GM23338 (cell line): ENCODE data around the gene TPO. TPM values are rescaled to one million over a fixed set of nuclear protein-coding genes. Genes with fewer than 3 reads are reported as not detected.

Experiments used
- ATAC-seq: fragments of 200-7000 bp; cut with Tn5 transposase; 3 replicates; pipeline ENCODE4 v1.9.1; 2020
- DNase-seq: peaks from one replicate; pipeline ENCODE4 v3.0.0-alpha.2; 2015; ENCODE audit warnings: low spot score
- H2AFZ ChIP-seq: fragments of 200-600 bp; sonication (generic); 2 replicates; pipeline ENCODE4 v1.8.0; 2016; ENCODE audit warnings: antibody characterized with exemption, mild to moderate bottlenecking, moderate library complexity
- H3F3A ChIP-seq: fragments of 200-600 bp; sonication (generic); replicated peaks from 2 replicates; pipeline ENCODE4 v1.8.0; 2017; ENCODE audit warnings: antibody characterized with exemption, mixed run types, low read depth
- H3K27ac ChIP-seq: fragments of 200-600 bp; sonication (generic); 2 replicates; pipeline ENCODE4 v1.6.1; 2016; ENCODE audit warnings: low read depth
- H3K27me3 ChIP-seq: fragments of 200-600 bp; sonication (generic); 2 replicates; pipeline ENCODE4 v1.8.0; 2016; ENCODE audit warnings: mild to moderate bottlenecking, mixed run types, moderate library complexity; ENCODE audit not compliant: insufficient read depth
- H3K36me3 ChIP-seq: fragments of 200-600 bp; sonication (generic); 2 replicates; pipeline ENCODE4 v1.8.0; 2016; ENCODE audit warnings: mild to moderate bottlenecking; ENCODE audit not compliant: insufficient read depth
- H3K4me1 ChIP-seq: fragments of 200-600 bp; sonication (generic); 2 replicates; pipeline ENCODE4 v1.8.0; 2016; ENCODE audit warnings: mild to moderate bottlenecking, moderate library complexity; ENCODE audit not compliant: insufficient read depth
- H3K4me2 ChIP-seq: fragments of 200-600 bp; sonication (generic); 2 replicates; pipeline ENCODE4 v1.7.1; 2017; ENCODE audit warnings: mixed run types
- H3K4me3 ChIP-seq: fragments of 200-600 bp; sonication (generic); 2 replicates; pipeline ENCODE4 v1.6.1; 2016; ENCODE audit warnings: mixed run types
- H3K79me2 ChIP-seq: fragments of 200-600 bp; sonication (generic); replicated peaks from 2 replicates; pipeline ENCODE4 v1.8.0; 2017; ENCODE audit warnings: mild to moderate bottlenecking; ENCODE audit not compliant: insufficient read depth
- H3K9me2 ChIP-seq: fragments of 200-600 bp; sonication (generic); 2 replicates; pipeline ENCODE4 v1.8.0; 2017; ENCODE audit not compliant: insufficient read depth
- H4K20me1 ChIP-seq: fragments of 200-600 bp; sonication (generic); replicated peaks from 2 replicates; pipeline ENCODE4 v1.8.0; 2017; ENCODE audit warnings: mild to moderate bottlenecking; ENCODE audit not compliant: insufficient read depth
- H3K27ac Mint-ChIP-seq: 2 replicates; pipeline ENCODE4 v1.8.0; 2020; ENCODE audit warnings: inconsistent platforms, mild to moderate bottlenecking, moderate library complexity, mixed read lengths
- H3K27me3 Mint-ChIP-seq: 3 replicates; pipeline ENCODE4 v1.8.0; 2022; ENCODE audit warnings: low read depth, mild to moderate bottlenecking, moderate library complexity, mixed read lengths, inconsistent platforms; ENCODE audit not compliant: insufficient read depth, poor library complexity
- H3K36me3 Mint-ChIP-seq: 3 replicates; pipeline ENCODE4 v1.8.0; 2021; ENCODE audit warnings: low read depth, mild to moderate bottlenecking, inconsistent platforms, moderate library complexity, mixed read lengths
- H3K4me1 Mint-ChIP-seq: 3 replicates; pipeline ENCODE4 v1.8.0; 2020; ENCODE audit warnings: mild to moderate bottlenecking, inconsistent platforms, mixed read lengths
- H3K4me3 Mint-ChIP-seq: 3 replicates; pipeline ENCODE4 v1.8.0; 2021; ENCODE audit warnings: moderate library complexity, mild to moderate bottlenecking, inconsistent platforms, mixed read lengths
- H3K9me3 Mint-ChIP-seq: 3 replicates; pipeline ENCODE4 v1.8.0; 2020; ENCODE audit warnings: moderate library complexity, mild to moderate bottlenecking, inconsistent platforms, mixed read lengths
- CREB1 ChIP-seq: fragments of 250-450 bp; sonication (Bioruptor Pico); IDR thresholded peaks from 2 replicates; pipeline ENCODE4 v1.5.0; 2020; ENCODE audit warnings: low read depth, mild to moderate bottlenecking, moderate library complexity
- CTCF ChIP-seq, 2 experiments: fragments of 200-600 bp in 1 of 2; sonication (generic) in 1 of 2; conservative IDR thresholded peaks; 2 replicates each; pipeline versions ENCODE4 v1.5.1 to v1.6.1; 2016 to 2017; ENCODE audit warnings: antibody characterized with exemption in 2 of 2, low read depth in 2 of 2, mild to moderate bottlenecking in 2 of 2, moderate library complexity in 1 of 2
- ETS1 ChIP-seq: IDR thresholded peaks from 2 replicates; pipeline ENCODE4 v1.6.1; 2016; ENCODE audit warnings: antibody characterized with exemption
- EZH2 ChIP-seq: fragments of 200-600 bp; sonication (generic); IDR thresholded peaks from one replicate; pipeline ENCODE4 v1.8.0; 2017; ENCODE audit warnings: antibody characterized with exemption, mild to moderate bottlenecking, low read depth; ENCODE audit not compliant: unreplicated experiment
- EZH2phosphoT487 ChIP-seq: fragments of 200-600 bp; sonication (generic); IDR thresholded peaks from one replicate; pipeline ENCODE4 v1.8.1; 2018; ENCODE audit warnings: antibody characterized with exemption; ENCODE audit not compliant: unreplicated experiment
- JUNB ChIP-seq: IDR thresholded peaks from one replicate; pipeline ENCODE4 v1.6.1; 2016; ENCODE audit warnings: antibody characterized with exemption; ENCODE audit not compliant: unreplicated experiment
- NANOG ChIP-seq: IDR thresholded peaks from 2 replicates; pipeline ENCODE4 v1.6.1; 2016; ENCODE audit warnings: antibody characterized with exemption, borderline replicate concordance
- POLR2AphosphoS5 ChIP-seq: IDR thresholded peaks from 2 replicates; pipeline ENCODE4 v1.6.1; 2016; ENCODE audit warnings: antibody characterized with exemption, low read depth
- REST ChIP-seq: IDR thresholded peaks from one replicate; pipeline ENCODE4 v1.6.1; 2018; ENCODE audit warnings: antibody characterized with exemption; ENCODE audit not compliant: unreplicated experiment
- STAT1 ChIP-seq: IDR thresholded peaks from one replicate; pipeline ENCODE4 v1.6.1; 2016; ENCODE audit warnings: antibody characterized with exemption; ENCODE audit not compliant: unreplicated experiment
- ZNF114 ChIP-seq: fragments of 250-450 bp; sonication (Bioruptor Pico); IDR thresholded peaks from 2 replicates; pipeline ENCODE4 v1.5.0; 2020; ENCODE audit warnings: mild to moderate bottlenecking, moderate library complexity
- ZNF331 ChIP-seq: fragments of 250-450 bp; sonication (Bioruptor Pico); IDR thresholded peaks from 2 replicates; pipeline ENCODE4 v1.5.0; 2020; ENCODE audit warnings: low read depth, mild to moderate bottlenecking, moderate library complexity
- ZNF462 ChIP-seq: fragments of 250-450 bp; sonication (Bioruptor Pico); IDR thresholded peaks from 2 replicates; pipeline ENCODE4 v1.5.0; 2020; ENCODE audit warnings: mild to moderate bottlenecking, moderate library complexity
- polyA plus RNA-seq: library from polyadenylated mRNA; unstranded; fragments of >200 nt; fragmentation: Nextera tagmentation; extraction: Ambion mirVana; gene quantifications from 2 replicates; pipeline ENCODE4 v1.2.1, GENCODE V29; 2016
- total RNA-seq: library from RNA; depleted of rRNA; stranded (reverse); fragments of >200 nt; shearing (Covaris generic); gene quantifications from 2 replicates; pipeline ENCODE4 v1.2.3, GENCODE V29; 2014

TPO gene
- total and polyA plus RNA-seq, 2 experiments from 2014 or later, result 0.74 TPM; not detected in 1

GRCh38 chr2:1586923-1587840 lies 173.9 kb downstream of the TPO start:
- Histone ChIP-seq H3K4me3 (no peak overlapping the region), H3F3A (no peaks in the 10 kb centered on the region; the same call in 1 of the 2 replicates), H3K79me2 (no peaks in the 10 kb centered on the region), H3K4me2 (no peak overlapping the region), H3K27ac (no peak overlapping the region), H3K36me3 (no peaks in the 10 kb centered on the region), H3K27me3 (no peaks in the 10 kb centered on the region), H4K20me1 (no peaks in the 10 kb centered on the region), H2AFZ (no peak overlapping the region), H3K4me1 (0 out of 2 replicates have a peak, but pooled peaks cover 10% of the 10 kb centered on the region), H3K9me2 (no peaks in the 10 kb centered on the region)
- Mint-ChIP-seq H3K4me3 (no peak overlapping the region), H3K4me1 (peaks cover 25% of the 10 kb centered on the region), H3K36me3 (peaks cover 5% of the 10 kb centered on the region; the same call in 2 of the 3 replicates), H3K27me3 (peaks cover 8% of the 10 kb centered on the region), H3K9me3 (no peaks in the 10 kb centered on the region; the same call in 2 of the 3 replicates), H3K27ac (no peak overlapping the region)
- TF ChIP-seq ZNF331 (CRISPR knock-in tag), result no peak
- no peak for TF ChIP-seq POLR2AphosphoS5
- TF ChIP-seq CTCF (conservative IDR thresholded peaks at IDR 0.05; ENCODE audit: low read depth in 2 of 2), result no peak
- TF ChIP-seq REST, result no peak
- TF ChIP-seq ZNF114, result no peak
- no peak for TF ChIP-seq ZNF462 (CRISPR knock-in tag)
- TF ChIP-seq JUNB, result no peak
- TF ChIP-seq ETS1, result no peak
- TF ChIP-seq EZH2phosphoT487, result no peak
- TF ChIP-seq NANOG, result no peak
- TF ChIP-seq STAT1, result no peak
- no peak for TF ChIP-seq EZH2
- TF ChIP-seq CREB1 (CRISPR knock-in tag), result no peak
- DNase-seq (no peak), ATAC-seq (no peak)
